Smooth muscle cell (in vitro differentiated cells): ENCODE measurements around the gene ZXDC. TPM values are rescaled to one million over a fixed set of nuclear protein-coding genes. Genes with fewer than 3 reads are reported as not detected.

Experiments used
- DNase-seq: peaks from one replicate; lab custom pipeline; 2025; ENCODE audit not compliant: unreplicated experiment; lab: John Stamatoyannopoulos, UW
- H2AFZ ChIP-seq: fragments of 200-600 bp; sonication (generic); 2 replicates; pipeline ENCODE4 v1.6.0; 2016; ENCODE audit warnings: antibody characterized with exemption, low read depth, mild to moderate bottlenecking
- H3F3A ChIP-seq: fragments of 200-600 bp; sonication (generic); 2 replicates; pipeline ENCODE4 v1.6.0; 2017; ENCODE audit warnings: antibody characterized with exemption, low read depth
- H3K27ac ChIP-seq: fragments of 200-600 bp; sonication (generic); 2 replicates; pipeline ENCODE4 v1.5.1; 2016; ENCODE audit warnings: low read depth, mild to moderate bottlenecking
- H3K27me3 ChIP-seq: fragments of 200-600 bp; sonication (generic); 2 replicates; pipeline ENCODE4 v1.6.1; 2016; ENCODE audit warnings: low read depth, mild to moderate bottlenecking
- H3K36me3 ChIP-seq: fragments of 200-600 bp; sonication (generic); 2 replicates; pipeline ENCODE4 v1.5.1; 2016; ENCODE audit warnings: low read depth
- H3K4me1 ChIP-seq: fragments of 200-600 bp; sonication (generic); 2 replicates; pipeline ENCODE4 v1.5.1; 2016; ENCODE audit warnings: low read depth
- H3K4me2 ChIP-seq: fragments of 200-600 bp; sonication (generic); 2 replicates; pipeline ENCODE4 v1.6.0; 2016; ENCODE audit warnings: mild to moderate bottlenecking
- H3K4me3 ChIP-seq: fragments of 200-600 bp; sonication (generic); 2 replicates; pipeline ENCODE4 v1.5.1; 2016; ENCODE audit warnings: mild to moderate bottlenecking
- H3K79me2 ChIP-seq: fragments of 200-600 bp; sonication (generic); 2 replicates; pipeline ENCODE4 v1.6.0; 2016; ENCODE audit warnings: low read depth, mild to moderate bottlenecking
- H3K9ac ChIP-seq: fragments of 200-600 bp; sonication (generic); 2 replicates; pipeline ENCODE4 v1.6.0; 2016; ENCODE audit warnings: low read depth
- H3K9me3 ChIP-seq: fragments of 200-600 bp; sonication (generic); replicated peaks from 2 replicates; pipeline ENCODE4 v1.5.1; 2016; ENCODE audit warnings: low read depth
- H4K20me1 ChIP-seq: fragments of 200-600 bp; sonication (generic); 2 replicates; pipeline ENCODE4 v1.6.0; 2016; ENCODE audit warnings: low read depth
- WGBS: methylation state at CpG from one replicate; pipeline ENCODE4 v1.1.7; 2016; ENCODE audit warnings: low lambda C conversion rate; 5-methylcytosine and 5-hydroxymethylcytosine counted together
- polyA plus RNA-seq: library from polyadenylated mRNA; unstranded; fragments of >200 nt; fragmentation: Nextera tagmentation; extraction: Ambion mirVana; gene quantifications from 2 replicates; pipeline ENCODE4 v1.2.1, GENCODE V29; 2016
- total RNA-seq: library from RNA; depleted of rRNA; stranded (reverse); fragments of >200 nt; gene quantifications from 2 replicates; pipeline ENCODE4 v1.2.3, GENCODE V29; 2014
- TF ChIP-seq, protein P1 (sequence below): fragments of 200-600 bp; sonication (generic); IDR thresholded peaks from 2 replicates; pipeline ENCODE4 v1.5.1; 2017; ENCODE audit warnings: borderline replicate concordance, mild to moderate bottlenecking, antibody characterized with exemption; ENCODE audit not compliant: insufficient read depth, poor library complexity, severe bottlenecking

The ZXDC gene
- total and polyA plus RNA-seq, 2 experiments from 2014 or later, result 9.2 to 20.4 TPM

DNA sequence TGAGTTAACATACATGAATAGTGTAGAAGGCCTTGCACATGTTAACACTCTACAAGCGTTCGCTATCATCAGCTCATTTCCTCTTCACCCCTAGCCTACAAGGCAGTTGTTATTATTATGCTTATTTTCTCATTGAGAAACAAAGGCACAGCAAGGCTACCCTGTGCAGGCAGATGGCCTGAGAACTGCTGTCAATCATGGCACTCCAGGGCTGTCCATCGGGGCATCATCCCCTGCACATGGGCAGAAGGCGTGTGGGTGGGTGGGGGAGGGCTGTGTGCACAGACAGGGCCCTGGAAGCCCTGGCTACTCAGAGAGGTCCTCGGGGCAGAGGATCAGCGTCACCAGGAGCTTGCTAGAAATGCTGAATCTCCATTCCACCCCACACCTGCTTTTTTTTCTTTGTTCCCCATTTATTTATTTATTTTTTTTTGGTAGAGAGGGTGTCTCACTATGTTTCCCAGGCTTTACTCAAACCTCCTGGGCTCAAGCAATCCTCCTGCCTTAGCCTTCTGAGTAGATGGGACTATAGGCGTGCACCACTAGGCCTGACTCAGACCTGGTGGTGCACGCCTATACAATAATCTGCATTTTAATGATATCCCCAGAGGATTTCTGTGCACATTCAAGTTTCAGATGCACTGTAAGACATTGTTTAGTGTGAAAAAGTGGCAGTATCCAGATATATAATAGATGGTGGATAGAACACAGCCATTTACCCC is 9.6 kb upstream of the ZXDC start:
- TF ChIP-seq, protein P1, sequence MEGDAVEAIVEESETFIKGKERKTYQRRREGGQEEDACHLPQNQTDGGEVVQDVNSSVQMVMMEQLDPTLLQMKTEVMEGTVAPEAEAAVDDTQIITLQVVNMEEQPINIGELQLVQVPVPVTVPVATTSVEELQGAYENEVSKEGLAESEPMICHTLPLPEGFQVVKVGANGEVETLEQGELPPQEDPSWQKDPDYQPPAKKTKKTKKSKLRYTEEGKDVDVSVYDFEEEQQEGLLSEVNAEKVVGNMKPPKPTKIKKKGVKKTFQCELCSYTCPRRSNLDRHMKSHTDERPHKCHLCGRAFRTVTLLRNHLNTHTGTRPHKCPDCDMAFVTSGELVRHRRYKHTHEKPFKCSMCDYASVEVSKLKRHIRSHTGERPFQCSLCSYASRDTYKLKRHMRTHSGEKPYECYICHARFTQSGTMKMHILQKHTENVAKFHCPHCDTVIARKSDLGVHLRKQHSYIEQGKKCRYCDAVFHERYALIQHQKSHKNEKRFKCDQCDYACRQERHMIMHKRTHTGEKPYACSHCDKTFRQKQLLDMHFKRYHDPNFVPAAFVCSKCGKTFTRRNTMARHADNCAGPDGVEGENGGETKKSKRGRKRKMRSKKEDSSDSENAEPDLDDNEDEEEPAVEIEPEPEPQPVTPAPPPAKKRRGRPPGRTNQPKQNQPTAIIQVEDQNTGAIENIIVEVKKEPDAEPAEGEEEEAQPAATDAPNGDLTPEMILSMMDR, result no peak
- H3K36me3 ChIP-seq, result no peaks in the 10 kb centered on the region
- no peaks in the 10 kb centered on the region for H3K27me3 ChIP-seq
- DNase-seq, result no peak
- 84% methylated on average over 8 of the region's 8 CpGs for WGBS
- no peaks in the 10 kb centered on the region for H3K9me3 ChIP-seq
- H3F3A ChIP-seq, result no peaks in the 10 kb centered on the region
- no peak overlapping the region for H2AFZ ChIP-seq
- no peak overlapping the region for H3K4me2 ChIP-seq
- H3K79me2 ChIP-seq, result no peaks in the 10 kb centered on the region
- no peaks in the 10 kb centered on the region for H3K4me1 ChIP-seq
- H4K20me1 ChIP-seq, result no peaks in the 10 kb centered on the region
- H3K4me3 ChIP-seq, result no peak overlapping the region
- no peak overlapping the region for H3K27ac ChIP-seq
- H3K9ac ChIP-seq, result no peak overlapping the region

DNA sequence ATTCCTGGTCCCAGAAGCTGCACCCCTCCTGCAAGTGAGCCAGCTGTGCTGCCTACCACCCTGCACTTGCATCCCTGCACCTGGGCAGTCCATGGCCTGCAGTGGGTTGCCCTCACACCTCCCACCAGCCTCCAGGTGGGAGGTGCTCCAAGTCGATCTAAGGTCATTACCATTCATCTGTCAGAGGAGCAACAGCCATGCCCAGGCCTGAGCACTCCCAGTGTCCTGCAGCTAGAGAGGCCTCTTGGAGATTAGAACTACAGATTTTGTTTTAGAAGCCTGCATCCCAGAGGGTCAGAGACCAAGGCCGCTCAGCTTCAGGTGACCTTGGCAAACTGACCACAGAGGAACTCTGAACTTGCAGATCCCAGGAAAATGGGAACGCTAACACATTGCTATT is 9.0 kb upstream of the ZXDC start:
- TF ChIP-seq, protein P1, result no peak
- no peaks in the 10 kb centered on the region for H3K79me2 ChIP-seq
- no peak overlapping the region for H3K4me2 ChIP-seq
- no peak overlapping the region for H3K27ac ChIP-seq
- H3K4me1 ChIP-seq, result no peaks in the 10 kb centered on the region
- no peaks in the 10 kb centered on the region for H3K9me3 ChIP-seq
- H3K27me3 ChIP-seq, result no peaks in the 10 kb centered on the region
- no peaks in the 10 kb centered on the region for H3F3A ChIP-seq
- WGBS, result 86% methylated on average over 3 of the region's 3 CpGs
- H2AFZ ChIP-seq, result no peak overlapping the region
- no peak overlapping the region for H3K4me3 ChIP-seq
- no peak overlapping the region for H3K9ac ChIP-seq
- H4K20me1 ChIP-seq, result no peaks in the 10 kb centered on the region
- no peaks in the 10 kb centered on the region for H3K36me3 ChIP-seq
- no peak for DNase-seq

DNA sequence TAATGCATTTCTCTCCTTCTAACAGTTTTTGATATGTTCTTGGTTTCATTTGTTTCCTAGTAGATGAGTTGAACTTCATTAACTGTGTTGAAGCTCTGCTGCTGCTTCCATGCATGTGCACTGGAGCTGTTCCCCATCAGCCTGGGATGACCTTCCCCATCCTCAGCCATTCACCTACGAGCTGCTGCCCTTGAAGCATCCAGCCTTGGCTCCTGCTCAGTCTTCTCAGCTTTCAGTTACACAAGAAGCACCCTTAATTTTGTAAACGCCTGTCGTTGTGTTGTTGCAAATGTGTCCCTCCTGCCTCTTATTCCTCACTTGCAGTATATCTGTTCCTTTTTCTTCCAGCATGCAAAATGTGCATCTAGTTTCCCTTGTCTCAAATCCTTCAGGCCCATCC is 8.5 kb upstream of the ZXDC start:
- H3K27ac ChIP-seq, result no peak overlapping the region
- DNase-seq, result no peak
- H3K4me2 ChIP-seq, result no peak overlapping the region
- WGBS, result 83% methylated on average over 3 of the region's 3 CpGs
- no peaks in the 10 kb centered on the region for H3K27me3 ChIP-seq
- no peaks in the 10 kb centered on the region for H3K36me3 ChIP-seq
- H3K9ac ChIP-seq, result no peak overlapping the region
- H3F3A ChIP-seq, result no peaks in the 10 kb centered on the region
- TF ChIP-seq, protein P1, result no peak
- H2AFZ ChIP-seq, result no peak overlapping the region
- H3K79me2 ChIP-seq, result no peaks in the 10 kb centered on the region
- no peaks in the 10 kb centered on the region for H4K20me1 ChIP-seq
- no peaks in the 10 kb centered on the region for H3K9me3 ChIP-seq
- no peak overlapping the region for H3K4me3 ChIP-seq
- H3K4me1 ChIP-seq, result no peaks in the 10 kb centered on the region

DNA sequence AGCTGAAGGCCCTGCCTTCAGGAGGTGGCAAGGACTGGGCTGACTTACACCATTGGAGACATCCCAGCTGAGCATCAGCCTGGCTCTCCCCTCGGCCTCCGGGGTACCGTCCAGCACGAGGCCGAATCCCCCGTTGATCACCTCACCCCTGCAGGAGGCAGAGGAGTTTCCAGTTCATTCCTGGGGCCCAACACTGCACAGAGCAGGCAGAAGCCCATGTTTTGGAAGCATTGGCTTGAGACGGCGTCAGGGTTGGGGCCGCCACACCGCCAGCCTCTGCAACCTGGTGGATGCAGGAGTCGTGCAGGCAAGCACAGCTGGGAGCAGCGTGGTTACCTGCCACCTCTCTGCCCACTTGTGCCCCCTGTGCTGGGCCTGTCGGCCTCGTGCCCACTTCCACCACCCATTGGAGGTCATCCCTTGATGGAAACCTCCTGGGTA is 7.7 kb upstream of the ZXDC start:
- H3K9me3 ChIP-seq, result no peaks in the 10 kb centered on the region
- no peaks in the 10 kb centered on the region for H3K36me3 ChIP-seq
- TF ChIP-seq, protein P1, result no peak
- H4K20me1 ChIP-seq, result no peaks in the 10 kb centered on the region
- no peak overlapping the region for H3K9ac ChIP-seq
- no peak overlapping the region for H2AFZ ChIP-seq
- H3K79me2 ChIP-seq, result no peaks in the 10 kb centered on the region
- H3K4me3 ChIP-seq, result no peak overlapping the region
- H3K27me3 ChIP-seq, result no peaks in the 10 kb centered on the region
- H3F3A ChIP-seq, result no peaks in the 10 kb centered on the region
- no peak overlapping the region for H3K27ac ChIP-seq
- 91% methylated on average over 14 of the region's 14 CpGs for WGBS
- no peak overlapping the region for H3K4me2 ChIP-seq
- no peak for DNase-seq
- no peaks in the 10 kb centered on the region for H3K4me1 ChIP-seq
